Transverse colon (tissue), 3 donors: ENCODE measurements around the gene KIN.
"Not testable (repeated sequence)": the region's sequence is repeated elsewhere in the genome, so short reads cannot be mapped to it uniquely, and the experiment has no call there.

Experiments
- POLR2A ChIP-seq: fragments of 450-650 bp; IDR thresholded peaks from one replicate; pipeline ENCODE4 v1.6.1; 2016; ENCODE audit warnings: antibody characterized with exemption, mild to moderate bottlenecking, moderate library complexity
- TF ChIP-seq, protein P1 (sequence below), 5 experiments: fragments of 200-600 bp in 3 of 5; fragments of 450-650 bp in 2 of 5; sonication (generic) in 3 of 5; IDR thresholded peaks; 1 replicate in 2 of 5; 2 replicates in 3 of 5; pipeline ENCODE4 v1.5.1; 2016 to 2017; ENCODE audit warnings: antibody characterized with exemption in 5 of 5, inconsistent platforms in 3 of 5, mild to moderate bottlenecking in 2 of 5, moderate library complexity in 1 of 5

GRCh38 chr10:7782194-7782593 is 5.6 kb downstream of the KIN start:
- TF ChIP-seq, protein P1, sequence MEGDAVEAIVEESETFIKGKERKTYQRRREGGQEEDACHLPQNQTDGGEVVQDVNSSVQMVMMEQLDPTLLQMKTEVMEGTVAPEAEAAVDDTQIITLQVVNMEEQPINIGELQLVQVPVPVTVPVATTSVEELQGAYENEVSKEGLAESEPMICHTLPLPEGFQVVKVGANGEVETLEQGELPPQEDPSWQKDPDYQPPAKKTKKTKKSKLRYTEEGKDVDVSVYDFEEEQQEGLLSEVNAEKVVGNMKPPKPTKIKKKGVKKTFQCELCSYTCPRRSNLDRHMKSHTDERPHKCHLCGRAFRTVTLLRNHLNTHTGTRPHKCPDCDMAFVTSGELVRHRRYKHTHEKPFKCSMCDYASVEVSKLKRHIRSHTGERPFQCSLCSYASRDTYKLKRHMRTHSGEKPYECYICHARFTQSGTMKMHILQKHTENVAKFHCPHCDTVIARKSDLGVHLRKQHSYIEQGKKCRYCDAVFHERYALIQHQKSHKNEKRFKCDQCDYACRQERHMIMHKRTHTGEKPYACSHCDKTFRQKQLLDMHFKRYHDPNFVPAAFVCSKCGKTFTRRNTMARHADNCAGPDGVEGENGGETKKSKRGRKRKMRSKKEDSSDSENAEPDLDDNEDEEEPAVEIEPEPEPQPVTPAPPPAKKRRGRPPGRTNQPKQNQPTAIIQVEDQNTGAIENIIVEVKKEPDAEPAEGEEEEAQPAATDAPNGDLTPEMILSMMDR (IDR thresholded peaks at IDR 0.05): not testable (repeated sequence)
- TF ChIP-seq POLR2A: not testable (repeated sequence)
